Lung (tissue), 12 donors: ENCODE results near the gene ANKRD16. TPM values are rescaled to one million over a fixed set of nuclear protein-coding genes. Genes with fewer than 3 reads are reported as not detected.

Experiments used
- ATAC-seq: fragments of 200-7000 bp; cut with Tn5 transposase; one replicate; pipeline ENCODE4 v1.9.1; 2020; ENCODE audit warnings: moderate number of reproducible peaks; ENCODE audit not compliant: insufficient read depth, low FRiP score
- DNase-seq, 3 donors: peaks; one replicate each; pipeline ENCODE4 v3.0.0-alpha.2; 2013 to 2017
- H3K27ac ChIP-seq, 2 donors: one replicate each; pipeline ENCODE4 v1.5.1; 2013; ENCODE audit warnings: mild to moderate bottlenecking in 2 of 2, moderate library complexity in 2 of 2, control low read depth in 1 of 2, inconsistent platforms in 1 of 2, low read depth in 1 of 2, low read length in 1 of 2
- H3K27me3 ChIP-seq, 3 donors: one replicate each; pipeline ENCODE4 v1.5.1; 2013; ENCODE audit warnings: low read length in 2 of 3; ENCODE audit not compliant: control insufficient read depth in 3 of 3, insufficient read depth in 3 of 3
- H3K36me3 ChIP-seq, 4 donors: one replicate each; pipeline ENCODE4 v1.5.1; 2013; ENCODE audit warnings: low read length in 4 of 4, mild to moderate bottlenecking in 1 of 4, moderate library complexity in 1 of 4; ENCODE audit not compliant: control insufficient read depth in 4 of 4, insufficient read depth in 4 of 4
- H3K4me1 ChIP-seq, 5 donors: one replicate each; pipeline ENCODE4 v1.5.1; 2013; ENCODE audit warnings: low read length in 5 of 5, mild to moderate bottlenecking in 2 of 5, moderate library complexity in 1 of 5; ENCODE audit not compliant: control insufficient read depth in 5 of 5, insufficient read depth in 5 of 5
- H3K4me3 ChIP-seq: one replicate; pipeline ENCODE4 v1.5.1; 2013; ENCODE audit warnings: mild to moderate bottlenecking, control low read depth, moderate library complexity
- H3K9ac ChIP-seq, 2 donors: one replicate each; pipeline ENCODE4 v1.5.1; 2013; ENCODE audit warnings: low read length in 2 of 2, control low read depth in 1 of 2; ENCODE audit not compliant: insufficient read depth in 1 of 2
- H3K9me3 ChIP-seq, 4 donors: one replicate each; pipeline ENCODE4 v1.5.1; 2013; ENCODE audit warnings: low read length in 3 of 4, mild to moderate bottlenecking in 1 of 4, moderate library complexity in 1 of 4; ENCODE audit not compliant: control insufficient read depth in 4 of 4, insufficient read depth in 3 of 4
- CTCF ChIP-seq: IDR thresholded peaks from 2 replicates; pipeline ENCODE4 v1.5.1; 2012; ENCODE audit warnings: mild to moderate bottlenecking; ENCODE audit errors: control extremely low read depth, extremely low read depth
- WGBS, 2 donors: extraction: QIAGEN DNeasy Blood & Tissue Kit; methylation state at CpG; one replicate each; pipeline ENCODE4 v1.1.7; 2013; 5-methylcytosine and 5-hydroxymethylcytosine counted together
- polyA plus RNA-seq, 2 donors: library from polyadenylated mRNA; stranded (reverse); fragments of 200-250 nt; gene quantifications; one replicate each; pipeline ENCODE4 v1.2.1, GENCODE V29; 2013
- total RNA-seq, 2 donors: library from RNA; depleted of rRNA in 1 of 2; stranded (reverse); fragments of >200 nt in 1 of 2; gene quantifications; one replicate each; pipeline ENCODE4 v1.2.1, GENCODE V29; 2014 to 2021
- donor health status: control.
- donor health status: control.
- donor health status: Bipolar disorder and iron deficiency.
- donor health status: healthy.
- donor health status: DM: yes; HTN: yes; CAD: no.

The ANKRD16 gene
- total and polyA plus RNA-seq, 4 donors = 4.5 to 14.0 (median 6.4) TPM

DNA sequence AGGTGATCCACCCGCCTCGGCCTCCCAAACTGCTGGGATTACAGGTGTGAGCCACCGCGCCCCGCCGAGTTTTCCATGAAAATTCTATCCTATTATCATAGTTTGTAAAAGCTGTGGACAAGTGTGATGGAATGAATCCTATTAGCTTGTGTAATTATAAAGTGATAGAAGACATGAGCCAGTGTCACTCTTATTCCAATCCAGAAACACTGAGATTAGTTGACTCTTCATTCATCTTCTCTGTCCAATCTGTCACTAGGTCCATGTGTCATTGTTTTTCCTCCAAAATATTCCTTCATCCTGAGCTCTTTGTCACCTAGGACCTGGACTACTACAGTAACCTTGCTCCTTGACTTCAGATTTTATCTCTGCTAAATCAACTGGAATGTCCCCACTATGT lies 13.9 kb upstream of the ANKRD16 start:
- ATAC-seq = no peak
- DNase-seq = no peak
- no peak for TF ChIP-seq CTCF

DNA sequence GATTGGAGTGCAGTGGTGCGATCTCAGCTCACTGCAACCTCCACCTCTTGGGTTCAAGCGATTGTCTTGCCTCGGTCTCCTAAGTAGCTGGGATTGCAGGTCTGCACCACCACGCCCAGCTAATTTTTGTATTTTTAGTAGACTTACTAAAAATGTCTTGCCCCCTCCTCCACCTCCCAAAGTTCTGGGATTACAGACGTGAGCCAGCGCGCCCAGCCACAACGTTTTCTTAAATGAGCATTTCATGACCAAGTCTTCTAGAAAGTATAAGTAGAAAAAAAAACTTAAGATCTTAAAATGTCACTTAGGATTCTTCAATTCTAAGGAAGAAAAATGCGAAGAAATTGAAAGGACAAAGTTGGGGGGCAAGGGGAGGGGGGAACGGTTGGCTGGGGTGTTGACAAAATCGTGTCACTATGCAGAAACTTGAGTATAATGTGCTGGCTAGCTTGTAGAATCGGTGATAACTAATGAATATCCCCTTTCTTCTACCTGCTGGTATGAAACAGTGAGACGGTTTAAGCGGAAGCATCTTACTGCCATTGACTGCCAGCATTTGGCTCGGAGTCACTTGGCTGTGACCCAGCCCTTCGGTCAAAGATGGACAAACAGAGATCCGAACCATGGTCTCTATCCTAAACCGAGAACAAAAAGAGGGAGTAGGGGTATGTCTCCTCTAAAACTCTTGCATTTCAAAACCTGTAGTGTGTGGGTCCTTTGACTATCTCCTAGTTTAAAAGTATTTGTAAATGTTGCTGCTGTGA lies 13.0 kb upstream of the ANKRD16 start:
- Histone ChIP-seq H3K27ac (no peak overlapping the region), H3K4me1 (peaks cover 0 to 6% (median 2%) of the 10 kb centered on the region in 5 donors), H3K27me3 (no peaks in the 10 kb centered on the region), H3K4me3 (no peak overlapping the region), H3K9me3 (peaks cover 0 to 3% (median 0%) of the 10 kb centered on the region in 4 donors), H3K36me3 (peaks cover 3 to 18% (median 12%) of the 10 kb centered on the region in 4 donors), H3K9ac (no peak overlapping the region)
- DNase-seq = no peak
- TF ChIP-seq CTCF = no peak
- WGBS, 2 donors = 92 to 94% methylated on average over 18 of the region's 18 CpGs
- ATAC-seq = no peak

More for the DNA sequence above, 13.9 kb upstream of the ANKRD16 start:
- Histone ChIP-seq H3K4me1 (peaks cover 0 to 6% (median 2%) of the 10 kb centered on the region in 5 donors), H3K36me3 (peaks cover 0 to 12% (median 10%) of the 10 kb centered on the region in 4 donors), H3K9ac (no peak overlapping the region), H3K27ac (no peak overlapping the region), H3K27me3 (no peaks in the 10 kb centered on the region), H3K9me3 (no peaks in the 10 kb centered on the region), H3K4me3 (no peak overlapping the region)
- WGBS, 2 donors = 97 to 99% methylated on average over 6 of the region's 6 CpGs

GRCh38 chr10:5900247-5900646 lies 10.6 kb upstream of the ANKRD16 start:
- Histone ChIP-seq H3K9me3 (peaks cover 0 to 3% (median 0%) of the 10 kb centered on the region in 4 donors), H3K36me3 (peaks cover 3 to 14% (median 8%) of the 10 kb centered on the region in 4 donors), H3K27me3 (no peaks in the 10 kb centered on the region), H3K4me3 (no peak overlapping the region), H3K9ac (no peak overlapping the region), H3K4me1 (peaks cover 0 to 8% (median 0%) of the 10 kb centered on the region in 5 donors), H3K27ac (no peak overlapping the region)
- TF ChIP-seq CTCF = no peak
- no peak for ATAC-seq
- DNase-seq = no peak
- WGBS, 2 donors = 96 to 97% methylated on average over 13 of the region's 13 CpGs
